Measurements from ENCODE around the gene USO1.
"Not testable (repeated sequence)": the region's sequence is repeated elsewhere in the genome, so short reads cannot be mapped to it uniquely, and the experiment has no call there.

Gene USO1

GRCh38 chr4:75724066-75724866 lies at the start of gene USO1:
Gene USO1, plus strand, starts transcription at chr4:75724577. Its CDS starts 243 bp downstream, at chr4:75724820.
- peak; percentile 65 for DNase-seq

GRCh38 chr4:75675004-75675531 lies 49.3 kb upstream of the USO1 start:
- no peak for DNase-seq

GRCh38 chr4:75678473-75678872 lies 45.9 kb upstream of the USO1 start:
- no peak for DNase-seq

GRCh38 chr4:75678965-75679364 lies 45.4 kb upstream of the USO1 start:
- DNase-seq = no peak

- DNase-seq = no peak
Measured at GRCh38 chr4:75679876-75680575, 44.4 kb upstream of the USO1 start.

- no peak for DNase-seq
Measured at GRCh38 chr4:75683482-75684155, 40.8 kb upstream of the USO1 start.

- no peak for DNase-seq
Measured at GRCh38 chr4:75685546-75686189, 38.7 kb upstream of the USO1 start.

- no peak for DNase-seq
Measured at GRCh38 chr4:75686346-75686745, 38.0 kb upstream of the USO1 start.

- not testable (repeated sequence) for DNase-seq
Measured at GRCh38 chr4:75687125-75687524, 37.3 kb upstream of the USO1 start.

- not testable (repeated sequence) for DNase-seq
Measured at GRCh38 chr4:75692066-75692465, 32.3 kb upstream of the USO1 start.

- no peak for DNase-seq
Measured at GRCh38 chr4:75696071-75696470, 28.3 kb upstream of the USO1 start.

- no peak for DNase-seq
Measured at GRCh38 chr4:75696581-75696980, 27.8 kb upstream of the USO1 start.

- no peak for DNase-seq
Measured at GRCh38 chr4:75698162-75698962, 26.0 kb upstream of the USO1 start.

- no peak for DNase-seq
Measured at GRCh38 chr4:75698963-75699228, 25.5 kb upstream of the USO1 start.

- no peak for DNase-seq
Measured at GRCh38 chr4:75699299-75699698, 25.1 kb upstream of the USO1 start.

- DNase-seq = no peak
Measured at GRCh38 chr4:75702919-75703411, 21.4 kb upstream of the USO1 start.

- DNase-seq = no peak
Measured at GRCh38 chr4:75705198-75705977, 19.0 kb upstream of the USO1 start.

GRCh38 chr4:75708218-75708691 lies 16.1 kb upstream of the USO1 start:
- no peak for DNase-seq

- no peak for DNase-seq
Measured at GRCh38 chr4:75710246-75710645, 14.1 kb upstream of the USO1 start.

- DNase-seq = no peak
Measured at GRCh38 chr4:75714011-75714410, 10.4 kb upstream of the USO1 start.

GRCh38 chr4:75714704-75715103 lies 9.7 kb upstream of the USO1 start:
- DNase-seq = no peak
